GM12875 (cell line): ENCODE measurements around the gene LRRC63.

Experiments
- H3K4me3 ChIP-seq: one replicate; pipeline ENCODE4 v1.5.1; 2011; ENCODE audit warnings: low read depth, low read length, control low read depth
- CTCF ChIP-seq: IDR thresholded peaks from 2 replicates; pipeline ENCODE4 v1.5.1; 2011; ENCODE audit warnings: low read depth, mild to moderate bottlenecking, control low read depth, inconsistent platforms, low read length, moderate library complexity, borderline replicate concordance; ENCODE audit not compliant: insufficient read depth

The LRRC63 gene

GRCh38 chr13:46318986-46319385, 107.3 kb downstream of the LRRC63 start:
- no peak overlapping the region for H3K4me3 ChIP-seq
- no peak for TF ChIP-seq CTCF

DNA sequence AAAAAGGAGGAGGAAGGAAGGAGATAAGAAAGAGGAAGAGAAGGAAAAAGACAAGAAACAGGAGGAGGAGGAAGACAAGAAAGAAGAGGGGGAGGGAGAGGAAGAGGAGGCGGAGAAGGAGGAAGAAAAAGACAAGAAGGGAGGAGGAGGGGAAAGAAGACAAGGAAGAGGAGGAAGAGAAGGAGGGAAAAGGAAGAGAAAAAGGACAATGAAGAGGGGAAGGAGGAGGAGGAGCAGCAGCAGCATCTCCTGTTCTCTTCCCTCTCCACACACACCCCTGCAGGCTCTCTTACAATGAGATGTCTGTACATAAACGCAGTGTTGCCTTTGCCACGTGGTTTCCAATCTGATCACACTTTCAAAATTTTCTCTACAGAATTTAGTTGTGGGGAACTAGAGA, 108.7 kb downstream of the LRRC63 start:
- H3K4me3 ChIP-seq, result no peak overlapping the region
- no peak for TF ChIP-seq CTCF

GRCh38 chr13:46320821-46321220, 109.1 kb downstream of the LRRC63 start:
- TF ChIP-seq CTCF, result no peak
- H3K4me3 ChIP-seq, result no peak overlapping the region

DNA sequence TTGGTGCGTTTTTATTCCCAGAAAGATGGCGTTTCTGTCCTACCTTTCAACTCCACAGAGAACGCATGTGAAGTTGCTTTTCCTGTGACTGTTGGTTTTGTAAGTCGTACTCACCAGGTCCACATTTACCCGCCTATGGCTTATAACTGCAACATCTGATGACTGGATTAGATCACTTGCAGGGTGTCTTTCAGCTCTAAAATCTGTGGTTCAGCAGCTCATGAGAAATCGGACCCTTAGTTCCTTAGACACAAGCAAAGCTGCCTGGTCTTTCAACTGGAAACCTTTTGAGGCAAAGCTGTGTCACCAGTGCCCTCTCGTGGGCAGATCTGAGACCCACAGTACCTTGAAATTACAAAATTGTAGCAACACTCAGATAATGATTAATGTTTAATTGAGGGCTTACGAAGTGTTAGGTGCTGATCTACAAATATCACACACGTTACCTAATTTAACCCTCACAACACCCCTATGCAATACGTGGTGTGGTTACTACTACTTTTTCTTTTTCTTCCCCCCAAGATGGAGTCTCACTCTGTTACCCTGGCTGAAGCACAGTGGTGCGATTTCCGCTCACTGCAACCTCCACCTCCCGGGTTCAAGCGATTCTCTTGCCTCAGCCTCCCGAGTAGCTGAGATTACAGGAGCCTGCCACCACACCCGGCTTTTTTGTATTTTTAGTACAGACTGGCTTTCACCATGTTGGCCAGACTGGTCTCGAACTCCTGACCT, 109.9 kb downstream of the LRRC63 start:
- TF ChIP-seq CTCF, result peak; percentile 73
- no peak overlapping the region for H3K4me3 ChIP-seq

DNA sequence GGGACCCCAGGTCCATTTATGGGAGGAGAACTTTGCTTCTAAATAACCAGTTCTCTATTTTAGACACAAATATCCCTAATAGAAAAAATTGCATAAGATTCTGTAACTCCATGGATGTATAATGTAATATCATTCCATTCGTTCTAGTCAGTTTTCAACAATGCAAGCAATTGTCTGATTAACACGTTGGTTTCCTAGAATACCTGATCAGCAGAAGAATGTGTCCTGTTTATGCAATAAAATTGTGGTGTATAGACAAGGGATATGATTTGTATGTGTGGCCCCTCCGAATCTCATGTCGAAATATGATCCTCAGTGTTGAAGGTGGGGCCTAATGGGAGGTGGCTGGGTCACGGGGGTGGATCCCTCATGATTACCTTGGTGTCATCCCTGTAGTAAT, 113.2 kb downstream of the LRRC63 start:
- no peak overlapping the region for H3K4me3 ChIP-seq
- no peak for TF ChIP-seq CTCF
